WTC11 (cell line): ENCODE measurements around the gene SLC12A6. TPM values are rescaled to one million over a fixed set of nuclear protein-coding genes. Genes with fewer than 3 reads are reported as not detected.

Experiments
- ATAC-seq: fragments of 200-7000 bp; cut with Tn5 transposase; 2 replicates; pipeline ENCODE4 v1.10.0; 2021; ENCODE audit warnings: mild to moderate bottlenecking, moderate library complexity
- CTCF ChIA-PET: fragments of 300-600 bp; sonication (Branson Sonifier 250); formaldehyde crosslinking; loops from one replicate; lab custom pipeline; 2021; ENCODE audit warnings: antibody characterized with exemption; lab: Charles Lee
- POLR2A ChIA-PET: fragments of 350-600 bp; sonication (Branson Sonifier 250); formaldehyde crosslinking; loops from one replicate; lab custom pipeline; 2021; ENCODE audit warnings: antibody characterized with exemption; lab: Charles Lee
- DNase-seq: peaks from one replicate; pipeline ENCODE4 v3.0.0; 2021; ENCODE audit warnings: low spot score
- H3K27ac Mint-ChIP-seq: 2 replicates; pipeline ENCODE4 v1.8.0; 2021; ENCODE audit warnings: mixed read lengths
- H3K27me3 Mint-ChIP-seq: 2 replicates; pipeline ENCODE4 v1.8.0; 2021; ENCODE audit warnings: low read depth, mild to moderate bottlenecking, moderate library complexity, mixed read lengths
- H3K36me3 Mint-ChIP-seq: 2 replicates; pipeline ENCODE4 v1.8.0; 2021; ENCODE audit warnings: mixed read lengths
- H3K4me1 Mint-ChIP-seq: 2 replicates; pipeline ENCODE4 v1.8.0; 2022; ENCODE audit warnings: mixed read lengths
- H3K4me3 Mint-ChIP-seq: 2 replicates; pipeline ENCODE4 v1.8.0; 2021; ENCODE audit warnings: mild to moderate bottlenecking, moderate library complexity, mixed read lengths
- H3K9me3 Mint-ChIP-seq: 2 replicates; pipeline ENCODE4 v1.8.0; 2021; ENCODE audit warnings: mixed read lengths
- AR ChIP-seq: fragments of 250-450 bp; sonication (Bioruptor Pico); IDR thresholded peaks from 2 replicates; pipeline ENCODE4 v1.9.0; 2021; ENCODE audit warnings: mild to moderate bottlenecking
- CREB1 ChIP-seq: sonication (generic); formaldehyde crosslinking; IDR thresholded peaks from 2 replicates; pipeline ENCODE4 v1.8.0; 2023; ENCODE audit warnings: mild to moderate bottlenecking, missing genetic modification reagents
- E2F1 ChIP-seq: sonication (generic); formaldehyde crosslinking; IDR thresholded peaks from 2 replicates; pipeline ENCODE4 v1.8.0; 2022; ENCODE audit warnings: mild to moderate bottlenecking, missing genetic modification reagents
- E2F4 ChIP-seq: sonication (generic); formaldehyde crosslinking; IDR thresholded peaks from 2 replicates; pipeline ENCODE4 v1.8.1; 2022; ENCODE audit warnings: low read depth, mild to moderate bottlenecking, moderate library complexity, missing genetic modification reagents, borderline replicate concordance
- EMX1 ChIP-seq: fragments of 250-450 bp; sonication (Bioruptor Pico); IDR thresholded peaks from 2 replicates; pipeline ENCODE4 v1.8.0; 2021; ENCODE audit warnings: mild to moderate bottlenecking
- ETV6 ChIP-seq: sonication (generic); formaldehyde crosslinking; IDR thresholded peaks from 2 replicates; pipeline ENCODE4 v1.8.1; 2022; ENCODE audit warnings: mild to moderate bottlenecking, missing genetic modification reagents
- IRF1 ChIP-seq: sonication (generic); formaldehyde crosslinking; IDR thresholded peaks from 2 replicates; pipeline ENCODE4 v1.8.0; 2023; ENCODE audit warnings: missing genetic modification reagents
- JUN ChIP-seq: sonication (generic); formaldehyde crosslinking; IDR thresholded peaks from 2 replicates; pipeline ENCODE4 v1.8.0; 2023; ENCODE audit warnings: mild to moderate bottlenecking, missing genetic modification reagents
- NFE2L1 ChIP-seq: sonication (generic); formaldehyde crosslinking; IDR thresholded peaks from 2 replicates; pipeline ENCODE4 v1.8.1; 2023; ENCODE audit warnings: missing genetic modification reagents
- NR1H2 ChIP-seq: sonication (generic); formaldehyde crosslinking; IDR thresholded peaks from 2 replicates; pipeline ENCODE4 v1.9.0; 2021; ENCODE audit warnings: mild to moderate bottlenecking, moderate library complexity, missing genetic modification reagents
- NR2C2 ChIP-seq: sonication (generic); formaldehyde crosslinking; IDR thresholded peaks from 2 replicates; pipeline ENCODE4 v1.8.0; 2022; ENCODE audit warnings: mild to moderate bottlenecking, missing genetic modification reagents
- NR3C1 ChIP-seq: sonication (generic); formaldehyde crosslinking; conservative IDR thresholded peaks from 2 replicates; pipeline ENCODE4 v1.8.1; 2023; ENCODE audit warnings: low read depth, mild to moderate bottlenecking, missing genetic modification reagents
- RELA ChIP-seq: sonication (generic); formaldehyde crosslinking; IDR thresholded peaks from 2 replicates; pipeline ENCODE4 v1.8.1; 2022; ENCODE audit warnings: missing genetic modification reagents, mild to moderate bottlenecking, borderline replicate concordance
- TP53 ChIP-seq: sonication (generic); formaldehyde crosslinking; IDR thresholded peaks from 2 replicates; pipeline ENCODE4 v1.8.1; 2023; ENCODE audit warnings: mild to moderate bottlenecking, missing genetic modification reagents
- ZMAT4 ChIP-seq: fragments of 250-450 bp; sonication (Bioruptor Pico); IDR thresholded peaks from 2 replicates; pipeline ENCODE4 v1.9.0; 2021; ENCODE audit warnings: mild to moderate bottlenecking
- ZNF138 ChIP-seq: sonication (generic); formaldehyde crosslinking; conservative IDR thresholded peaks from 2 replicates; pipeline ENCODE4 v1.8.1; 2022; ENCODE audit warnings: mild to moderate bottlenecking, moderate library complexity, missing genetic modification reagents
- ZNF263 ChIP-seq: sonication (generic); formaldehyde crosslinking; IDR thresholded peaks from 2 replicates; pipeline ENCODE4 v1.8.1; 2022; ENCODE audit warnings: low read depth, mild to moderate bottlenecking, moderate library complexity, missing genetic modification reagents
- ZNF281 ChIP-seq: sonication (generic); formaldehyde crosslinking; IDR thresholded peaks from 2 replicates; pipeline ENCODE4 v1.8.0; 2023; ENCODE audit warnings: mild to moderate bottlenecking, missing genetic modification reagents
- ZNF423 ChIP-seq: fragments of 250-450 bp; sonication (Bioruptor Pico); IDR thresholded peaks from 2 replicates; pipeline ENCODE4 v2.1.2; 2022; ENCODE audit warnings: mild to moderate bottlenecking, moderate library complexity
- ZNF425 ChIP-seq: fragments of 250-450 bp; sonication (Bioruptor Pico); conservative IDR thresholded peaks from 2 replicates; pipeline ENCODE4 v1.9.0; 2021; ENCODE audit warnings: mild to moderate bottlenecking
- ZNF671 ChIP-seq: fragments of 250-450 bp; sonication (Bioruptor Pico); IDR thresholded peaks from 2 replicates; pipeline ENCODE4 v1.8.0; 2021; ENCODE audit warnings: mild to moderate bottlenecking
- ZSCAN18 ChIP-seq: fragments of 250-450 bp; sonication (Bioruptor Pico); IDR thresholded peaks from 2 replicates; pipeline ENCODE4 v2.1.2; 2022; ENCODE audit warnings: mild to moderate bottlenecking, moderate library complexity
- total RNA-seq: library from RNA; stranded (reverse); gene quantifications from 3 replicates; pipeline ENCODE4 v1.2.3, GENCODE V29; 2021

SLC12A6 gene
- total RNA-seq, 1 experiment from 2014 or later, result 16.2 TPM

GRCh38 chr15:34358367-34358766 lies 20.8 kb upstream of the SLC12A6 start (continued):
- no peak for TF ChIP-seq NFE2L1
- no peak for TF ChIP-seq ZMAT4
- TF ChIP-seq ETV6 (CRISPR knock-in tag), result no peak
- TF ChIP-seq, all 79 proteins: peak for 0

GRCh38 chr15:34357653-34358052 lies 20.1 kb upstream of the SLC12A6 start:
- H3K36me3 Mint-ChIP-seq, result peaks cover 55% of the 10 kb centered on the region
- no peak overlapping the region for H3K4me3 Mint-ChIP-seq
- TF ChIP-seq IRF1 (CRISPR knock-in tag), result no peak
- no peak for TF ChIP-seq E2F1
- no peak for TF ChIP-seq NFE2L1
- TF ChIP-seq NR2C2, result no peak
- TF ChIP-seq CREB1 (CRISPR knock-in tag), result no peak
- no peak for TF ChIP-seq ZNF425
- H3K9me3 Mint-ChIP-seq, result no peaks in the 10 kb centered on the region
- H3K4me1 Mint-ChIP-seq, result peaks cover 8% of the 10 kb centered on the region
- no peak for ATAC-seq
- no peaks in the 10 kb centered on the region for H3K27me3 Mint-ChIP-seq
- ChIA-PET CTCF (interaction anchor here (0.6 to 1.9 kb wide), 6 partner anchors 13 to 248 kb away, joined by 3 to 8 read pairs (median 5); partner anchors contain the start of genes NOP10, NUTM1 and SLC12A6), POLR2A (no interaction called here)
- no peak for DNase-seq
- H3K27ac Mint-ChIP-seq, result no peak overlapping the region

GRCh38 chr15:34355241-34355640 lies 17.7 kb upstream of the SLC12A6 start:
- CTCF ChIA-PET, result interaction anchor here (0.8 kb wide), 1 partner anchor 11 kb away, joined by 3 read pairs; no protein-coding TSS in a partner anchor
- Mint-ChIP-seq H3K27me3 (no peaks in the 10 kb centered on the region), H3K9me3 (no peaks in the 10 kb centered on the region), H3K27ac (no peak overlapping the region), H3K4me1 (peaks cover 8% of the 10 kb centered on the region), H3K4me3 (no peak overlapping the region), H3K36me3 (peaks cover 35% of the 10 kb centered on the region)
- DNase-seq (no peak), ATAC-seq (no peak)
- POLR2A ChIA-PET, result no interaction called here
- TF ChIP-seq RELA, result no peak
- TF ChIP-seq ZNF138 (CRISPR knock-in tag), result no peak
- no peak for TF ChIP-seq ZSCAN18 (CRISPR knock-in tag)
- TF ChIP-seq ZNF671, result no peak
- TF ChIP-seq NFE2L1, result no peak
- TF ChIP-seq ZNF281 (CRISPR knock-in tag), result no peak
- no peak for TF ChIP-seq E2F4 (CRISPR knock-in tag)
- TF ChIP-seq EMX1 (CRISPR knock-in tag), result no peak
- no peak for TF ChIP-seq ZNF263 (CRISPR knock-in tag)
- no peak for TF ChIP-seq AR (CRISPR knock-in tag)
- TF ChIP-seq ZNF423, result no peak
- no peak for TF ChIP-seq NR1H2 (CRISPR knock-in tag)
- TF ChIP-seq NR3C1 (CRISPR knock-in tag), result no peak
- TF ChIP-seq TP53 (CRISPR knock-in tag), result no peak
- no peak for TF ChIP-seq JUN (CRISPR knock-in tag)
